ENCODE results near the gene EDDM3A. TPM values are rescaled to one million over a fixed set of nuclear protein-coding genes. Genes with fewer than 3 reads are reported as not detected.
"Not testable (repeated sequence)": the region's sequence is repeated elsewhere in the genome, so short reads cannot be mapped to it uniquely, and the experiment has no call there.

EDDM3A gene
- total and polyA plus RNA-seq, 2 experiments from 2014 or later, result not detected

- WGBS, 2 experiments (ENCODE audit: low coverage in 1 of 2, low lambda C conversion rate in 2 of 2, missing lambda C conversion rate in 2 of 2), result 32 to 39% methylated on average over 5 of the region's 5 CpGs
- Histone ChIP-seq H2AFZ (no peak overlapping the region), H3K4me3 (no peak overlapping the region), H3K9me2 (ENCODE audit: insufficient read depth) (no peaks in the 10 kb centered on the region), H3F3A (ENCODE audit: insufficient read depth) (no peaks in the 10 kb centered on the region), H3K4me2 (ENCODE audit: unreplicated experiment) (no peak overlapping the region), H3K27ac (no peak overlapping the region), H3K9ac (no peak overlapping the region), H3K27me3 (replicated peaks; ENCODE audit: insufficient read depth) (no peaks in the 10 kb centered on the region), H3K9me3 (ENCODE audit: low read depth) (no peaks in the 10 kb centered on the region), H4K20me1 (ENCODE audit: insufficient read depth) (no peaks in the 10 kb centered on the region), H3K79me2 (ENCODE audit: insufficient read depth) (no peaks in the 10 kb centered on the region), H3K4me1 (ENCODE audit: insufficient read depth) (no peaks in the 10 kb centered on the region), H3K36me3 (ENCODE audit: low read depth) (no peaks in the 10 kb centered on the region)
- in situ Hi-C loops (cut with MboI), result no loop called here
- TF ChIP-seq EZH2phosphoT487 (IDR thresholded peaks at IDR 0.05; ENCODE audit: insufficient read depth, low read depth), result no peak
- no peak for TF ChIP-seq EZH2 (IDR thresholded peaks at IDR 0.05; ENCODE audit: insufficient read depth, poor library complexity, severe bottlenecking)
- no peak for DNase-seq
These were observed 6.4 kb downstream of the EDDM3A start for GRCh38 chr14:20751963-20752562.

GRCh38 chr14:20754308-20754707 lies 8.6 kb downstream of the EDDM3A start:
- H3K4me1 ChIP-seq (ENCODE audit: insufficient read depth), result no peaks in the 10 kb centered on the region
- H3K79me2 ChIP-seq (ENCODE audit: insufficient read depth), result no peaks in the 10 kb centered on the region
- no peak for DNase-seq
- H3K4me3 ChIP-seq, result no peak overlapping the region
- no peak for TF ChIP-seq EZH2 (IDR thresholded peaks at IDR 0.05; ENCODE audit: insufficient read depth, poor library complexity, severe bottlenecking)
- TF ChIP-seq EZH2phosphoT487 (IDR thresholded peaks at IDR 0.05; ENCODE audit: insufficient read depth, low read depth), result no peak
- H3K4me2 ChIP-seq (ENCODE audit: unreplicated experiment), result no peak overlapping the region
- no peaks in the 10 kb centered on the region for H3K36me3 ChIP-seq (ENCODE audit: low read depth)
- WGBS, 2 experiments (ENCODE audit: low coverage in 1 of 2, low lambda C conversion rate in 2 of 2, missing lambda C conversion rate in 2 of 2), result 44 to 55% methylated on average over 2 of the region's 2 CpGs
- H2AFZ ChIP-seq, result no peak overlapping the region
- no peak overlapping the region for H3K27ac ChIP-seq
- in situ Hi-C loops (cut with MboI), result no loop called here
- no peaks in the 10 kb centered on the region for H3F3A ChIP-seq (ENCODE audit: insufficient read depth)
- no peaks in the 10 kb centered on the region for H3K27me3 ChIP-seq (replicated peaks; ENCODE audit: insufficient read depth)
- H3K9me2 ChIP-seq (ENCODE audit: insufficient read depth), result no peaks in the 10 kb centered on the region
- no peak overlapping the region for H3K9ac ChIP-seq
- no peaks in the 10 kb centered on the region for H4K20me1 ChIP-seq (ENCODE audit: insufficient read depth)
- no peaks in the 10 kb centered on the region for H3K9me3 ChIP-seq (ENCODE audit: low read depth)

- H3K9me3 ChIP-seq (ENCODE audit: low read depth), result no peaks in the 10 kb centered on the region
- H4K20me1 ChIP-seq (ENCODE audit: insufficient read depth), result no peaks in the 10 kb centered on the region
- in situ Hi-C loops (cut with MboI), result no loop called here
- H3K27ac ChIP-seq, result no peak overlapping the region
- no peak overlapping the region for H3K9ac ChIP-seq
- H2AFZ ChIP-seq, result no peak overlapping the region
- H3K4me3 ChIP-seq, result no peak overlapping the region
- no peaks in the 10 kb centered on the region for H3K9me2 ChIP-seq (ENCODE audit: insufficient read depth)
- TF ChIP-seq EZH2 (IDR thresholded peaks at IDR 0.05; ENCODE audit: insufficient read depth, poor library complexity, severe bottlenecking), result no peak
- no peak for TF ChIP-seq EZH2phosphoT487 (IDR thresholded peaks at IDR 0.05; ENCODE audit: insufficient read depth, low read depth)
- no peaks in the 10 kb centered on the region for H3K79me2 ChIP-seq (ENCODE audit: insufficient read depth)
- H3K4me2 ChIP-seq (ENCODE audit: unreplicated experiment), result no peak overlapping the region
- no peaks in the 10 kb centered on the region for H3K27me3 ChIP-seq (replicated peaks; ENCODE audit: insufficient read depth)
- H3K36me3 ChIP-seq (ENCODE audit: low read depth), result no peaks in the 10 kb centered on the region
- no peak for DNase-seq
- 1 to 2% methylated on average over 6 of the region's 6 CpGs for WGBS, 2 experiments (ENCODE audit: low coverage in 1 of 2, low lambda C conversion rate in 2 of 2, missing lambda C conversion rate in 2 of 2)
- H3K4me1 ChIP-seq (ENCODE audit: insufficient read depth), result no peaks in the 10 kb centered on the region
- no peaks in the 10 kb centered on the region for H3F3A ChIP-seq (ENCODE audit: insufficient read depth)
These were observed 9.3 kb downstream of the EDDM3A start for GRCh38 chr14:20755037-20755436.

GRCh38 chr14:20757965-20758364 lies 12.3 kb downstream of the EDDM3A start:
- in situ Hi-C loops (cut with MboI), result no loop called here
- TF ChIP-seq EZH2phosphoT487 (IDR thresholded peaks at IDR 0.05; ENCODE audit: insufficient read depth, low read depth) (no peak), EZH2 (IDR thresholded peaks at IDR 0.05; ENCODE audit: insufficient read depth, poor library complexity, severe bottlenecking) (no peak)

GRCh38 chr14:20759465-20759864 lies 13.8 kb downstream of the EDDM3A start:
- H3K9ac ChIP-seq; H3K27ac ChIP-seq; H3F3A ChIP-seq (ENCODE audit: insufficient read depth); H3K9me2 ChIP-seq (ENCODE audit: insufficient read depth); H2AFZ ChIP-seq; H3K27me3 ChIP-seq (replicated peaks; ENCODE audit: insufficient read depth); H3K9me3 ChIP-seq (ENCODE audit: low read depth); H4K20me1 ChIP-seq (ENCODE audit: insufficient read depth); in situ Hi-C loops (cut with MboI); DNase-seq; H3K4me2 ChIP-seq (ENCODE audit: unreplicated experiment); H3K79me2 ChIP-seq (ENCODE audit: insufficient read depth); H3K4me3 ChIP-seq; H3K36me3 ChIP-seq (ENCODE audit: low read depth); H3K4me1 ChIP-seq (ENCODE audit: insufficient read depth): not testable (repeated sequence)
- whole genome bisulfite sequencing, 2 experiments (ENCODE audit: low coverage in 1 of 2, low lambda C conversion rate in 2 of 2, missing lambda C conversion rate in 2 of 2), result 50 to 55% methylated on average over 5 of the region's 5 CpGs

More at GRCh38 chr14:20757965-20758364, 12.3 kb downstream of the EDDM3A start:
- H3K4me1 ChIP-seq (ENCODE audit: insufficient read depth), result no peaks in the 10 kb centered on the region
- H3K36me3 ChIP-seq (ENCODE audit: low read depth), result no peaks in the 10 kb centered on the region
- H3K79me2 ChIP-seq (ENCODE audit: insufficient read depth), result no peaks in the 10 kb centered on the region
- no peaks in the 10 kb centered on the region for H3F3A ChIP-seq (ENCODE audit: insufficient read depth)
- no peak overlapping the region for H3K4me2 ChIP-seq (ENCODE audit: unreplicated experiment)
- no peak overlapping the region for H3K9ac ChIP-seq
- H3K4me3 ChIP-seq, result no peak overlapping the region
- no peaks in the 10 kb centered on the region for H3K27me3 ChIP-seq (replicated peaks; ENCODE audit: insufficient read depth)
- no peaks in the 10 kb centered on the region for H4K20me1 ChIP-seq (ENCODE audit: insufficient read depth)
- WGBS, 2 experiments (ENCODE audit: low coverage in 1 of 2, low lambda C conversion rate in 2 of 2, missing lambda C conversion rate in 2 of 2), result 27 to 30% methylated on average over 4 of the region's 4 CpGs
- no peaks in the 10 kb centered on the region for H3K9me2 ChIP-seq (ENCODE audit: insufficient read depth)
- no peaks in the 10 kb centered on the region for H3K9me3 ChIP-seq (ENCODE audit: low read depth)
- H2AFZ ChIP-seq, result no peak overlapping the region
- H3K27ac ChIP-seq, result no peak overlapping the region
- DNase-seq, result no peak
